KG1 (cell line): ENCODE measurements around the gene TMEM120B.
A peak's percentile ranks its signal among the peaks of the same experiment; 100 is the strongest.
"Not testable (repeated sequence)": the region's sequence is repeated elsewhere in the genome, so short reads cannot be mapped to it uniquely, and the experiment has no call there.

ENCODE experiments used
- DNase-seq: peaks from one replicate; lab custom pipeline; 2025; lab: John Stamatoyannopoulos, UW

Gene TMEM120B

DNA sequence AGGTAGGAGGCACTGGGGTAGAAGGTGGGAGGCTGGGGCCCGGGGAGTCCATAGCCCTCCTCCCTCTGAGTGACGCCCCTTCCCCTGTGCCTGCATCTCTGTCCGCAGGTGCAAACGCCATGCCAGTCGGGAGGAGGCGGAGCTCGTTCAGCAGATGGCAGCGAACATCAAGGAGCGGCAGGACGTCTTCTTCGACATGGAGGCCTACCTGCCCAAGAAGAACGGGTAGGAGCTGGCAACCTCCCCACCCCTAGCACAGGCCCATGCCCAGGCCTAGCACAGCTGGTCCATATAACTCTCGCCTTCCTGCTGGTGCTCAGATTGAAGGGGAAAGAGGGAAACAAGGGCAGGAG is 35.6 kb downstream of the TMEM120B start:
- no peak for DNase-seq

DNA sequence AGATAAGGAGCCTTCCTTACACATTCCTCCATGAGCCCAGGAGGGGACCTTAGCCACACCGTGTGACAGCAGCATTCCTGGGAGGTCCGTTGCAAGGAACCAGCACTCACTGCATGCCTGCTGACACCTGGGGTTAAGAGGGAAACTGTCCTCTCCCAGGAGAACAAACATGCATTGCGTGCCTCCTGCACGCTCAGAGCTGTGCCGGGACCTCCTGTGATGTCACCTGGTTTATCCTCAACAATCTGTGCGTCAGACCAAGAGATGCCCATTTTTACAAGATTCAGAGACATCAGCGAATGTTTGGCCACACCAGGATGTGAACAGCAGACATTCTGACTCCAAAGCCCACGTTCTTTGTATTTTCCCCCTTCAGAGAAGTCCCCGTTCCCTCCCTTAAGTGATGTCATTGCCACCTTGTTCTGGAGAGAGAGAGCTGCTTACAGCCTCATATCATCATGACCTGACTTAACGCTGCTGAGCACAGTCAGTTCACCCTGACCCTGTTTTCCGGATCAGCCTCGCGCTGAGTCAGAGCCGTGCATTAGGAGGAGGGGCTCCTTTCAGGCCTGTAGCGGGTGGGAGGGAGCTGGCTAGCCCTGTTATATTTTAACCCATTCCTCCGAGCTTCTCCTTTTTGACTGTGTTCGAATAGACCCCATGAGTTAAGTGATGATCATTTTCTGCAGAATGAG is 36.2 kb downstream of the TMEM120B start:
- no peak for DNase-seq

DNA sequence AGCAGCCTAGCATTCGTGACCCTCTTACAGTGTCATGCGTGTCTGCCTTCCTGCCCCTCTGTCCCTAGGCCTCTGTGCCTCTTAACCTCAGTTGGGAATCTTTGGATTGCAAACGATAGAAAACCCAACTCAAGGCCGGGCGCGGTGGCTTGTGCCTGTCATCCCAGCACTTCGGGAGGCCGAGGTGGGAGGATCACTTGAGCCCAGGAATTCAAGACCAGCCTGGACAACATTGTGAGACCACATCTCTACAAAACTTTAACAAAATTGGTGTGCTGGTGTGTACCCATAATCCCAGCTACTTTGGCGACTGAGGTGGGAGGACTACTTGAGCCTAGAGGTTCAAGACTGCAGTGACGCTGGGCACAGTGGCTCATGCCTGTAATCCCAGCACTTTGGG is 36.7 kb downstream of the TMEM120B start:
- no peak for DNase-seq

DNA sequence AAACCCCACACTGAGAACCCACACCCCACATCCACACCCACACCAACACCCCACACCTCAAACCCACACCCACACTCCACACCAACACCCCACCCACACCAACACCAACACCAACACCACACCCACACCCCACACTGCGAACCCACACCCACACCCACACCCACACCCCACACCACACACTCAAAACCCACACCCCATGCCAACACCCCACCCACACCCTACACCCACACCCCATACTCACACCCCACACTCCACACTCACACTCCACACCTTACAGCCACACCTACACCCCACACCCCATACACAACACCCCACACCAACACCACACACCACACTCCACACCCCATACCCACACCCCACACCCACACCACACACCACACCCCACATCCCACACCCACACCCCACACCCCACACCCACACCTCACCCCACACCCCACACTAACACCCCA is 38.0 kb downstream of the TMEM120B start:
- DNase-seq: no peak

DNA sequence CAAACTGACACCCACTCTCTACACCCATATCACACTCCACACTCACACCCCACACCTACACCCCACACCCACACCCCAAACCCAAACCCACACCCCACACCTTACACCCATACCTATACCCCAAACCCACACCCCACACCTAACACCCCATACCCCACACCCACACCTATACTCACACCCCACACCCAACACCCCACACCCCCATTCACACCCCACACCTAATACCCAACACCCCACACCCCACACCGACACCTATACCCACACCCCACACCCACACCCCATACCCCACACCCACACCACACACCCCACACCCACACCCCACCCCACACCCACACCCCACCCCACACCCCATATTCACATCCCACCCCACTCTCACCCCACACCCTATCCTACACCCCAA is 38.5 kb downstream of the TMEM120B start:
- DNase-seq: no peak

DNA sequence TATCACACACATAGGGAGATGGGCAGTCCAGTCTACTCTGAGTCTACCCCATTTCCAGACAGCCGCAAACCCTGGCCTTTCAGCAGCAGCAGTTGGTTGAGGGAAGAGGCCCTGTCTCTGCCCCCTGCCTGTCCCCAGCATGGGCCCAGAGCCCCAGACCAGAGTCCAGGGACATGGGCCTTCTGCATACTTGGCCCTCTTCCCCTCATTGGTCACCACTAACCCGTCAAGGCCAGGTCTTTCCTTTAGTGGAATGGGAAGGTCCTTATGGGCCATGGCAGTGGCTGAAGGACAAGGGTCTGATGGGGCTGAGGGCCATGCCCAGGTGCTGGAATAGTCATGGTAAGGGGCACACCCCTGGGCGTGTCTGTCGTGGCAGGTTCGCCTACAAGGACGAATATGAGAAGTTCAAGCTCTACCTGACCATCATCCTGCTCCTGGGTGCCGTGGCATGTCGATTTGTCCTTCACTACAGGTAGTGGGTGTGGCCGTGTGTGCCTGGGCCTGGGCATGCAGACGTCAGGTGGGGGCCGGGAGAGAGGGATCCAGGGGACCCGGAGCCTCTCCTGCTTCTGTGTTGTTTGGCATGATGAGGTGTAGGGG is 39.3 kb downstream of the TMEM120B start:
- DNase-seq: no peak

DNA sequence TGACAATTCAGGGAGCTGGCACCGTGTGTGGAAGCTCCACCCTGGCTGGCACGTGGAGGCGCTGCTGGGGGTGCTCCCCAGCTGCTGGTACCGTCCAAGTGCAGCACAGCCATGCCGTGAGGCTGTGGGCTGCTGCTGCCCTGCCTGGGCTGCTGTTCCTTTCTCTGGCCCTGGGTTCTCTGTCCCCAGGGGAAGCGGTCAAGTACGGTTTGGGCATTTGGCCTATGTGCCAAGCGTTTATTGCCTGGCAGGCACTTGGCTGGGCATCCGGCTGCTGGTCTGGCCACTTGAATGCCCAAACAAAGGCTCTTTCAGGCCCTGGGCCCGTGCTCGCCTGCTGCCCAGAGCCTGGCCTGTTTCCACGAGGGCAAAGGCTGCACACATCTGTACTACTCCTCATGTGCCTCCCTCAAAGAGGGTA is 41.3 kb downstream of the TMEM120B start:
- DNase-seq: no peak

DNA sequence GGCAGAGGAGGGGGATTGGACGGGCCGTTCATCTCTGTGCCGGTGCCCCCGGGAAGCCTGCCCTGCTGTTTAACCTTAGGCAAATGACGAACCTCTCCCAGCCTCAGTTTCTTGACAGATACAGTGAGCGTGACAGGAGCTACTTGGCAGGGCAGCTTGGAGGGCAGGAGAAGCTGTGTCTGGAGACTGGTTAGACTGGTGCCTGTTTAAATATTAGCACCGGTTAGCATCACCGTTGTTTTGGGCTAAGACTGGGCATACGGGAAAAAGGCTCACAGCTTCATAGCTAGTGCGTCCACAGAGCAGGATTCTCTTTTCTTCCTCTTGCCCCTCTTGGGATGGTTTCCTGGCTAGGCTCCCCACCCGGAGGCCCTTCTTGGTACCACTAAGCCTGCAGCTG is 42.3 kb downstream of the TMEM120B start:
- no peak for DNase-seq

DNA sequence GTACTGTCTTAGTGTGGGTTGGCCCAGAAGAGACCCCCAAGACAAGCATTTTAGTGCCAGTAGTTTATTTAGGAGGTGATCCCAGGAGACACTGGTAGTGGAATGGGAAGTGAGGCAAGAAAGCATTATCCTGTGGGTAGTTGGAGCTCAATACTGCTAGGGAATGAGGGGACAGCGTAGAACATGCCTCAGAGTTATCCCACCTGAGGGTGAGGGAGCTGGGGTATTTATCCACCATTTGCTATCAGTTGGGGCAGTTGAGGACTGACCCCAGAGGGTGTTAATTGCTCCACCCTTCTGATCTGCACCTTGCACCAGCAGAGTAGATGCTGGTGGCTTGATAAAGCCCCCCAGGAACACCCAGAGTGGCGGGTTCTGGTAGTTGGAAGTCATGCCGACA is 43.0 kb downstream of the TMEM120B start:
- no peak for DNase-seq

DNA sequence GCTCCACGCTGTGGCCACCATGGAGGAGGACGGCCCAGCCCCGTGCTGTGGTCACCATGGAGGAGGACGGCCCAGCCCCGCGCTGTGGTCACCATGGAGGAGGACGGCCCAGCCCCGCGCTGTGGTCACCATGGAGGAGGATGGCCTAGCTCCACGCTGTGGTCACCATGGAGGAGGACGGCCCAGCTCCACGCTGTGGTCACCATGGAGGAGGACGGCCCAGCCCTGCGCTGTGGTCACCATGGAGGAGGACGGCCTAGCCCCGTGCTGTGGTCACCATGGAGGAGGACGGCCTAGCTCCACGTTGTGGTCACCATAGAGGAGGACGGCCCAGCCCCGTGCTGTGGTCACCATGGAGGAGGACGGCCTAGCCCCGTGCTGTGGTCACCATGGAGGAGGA is 46.0 kb downstream of the TMEM120B start:
- not testable (repeated sequence) for DNase-seq

DNA sequence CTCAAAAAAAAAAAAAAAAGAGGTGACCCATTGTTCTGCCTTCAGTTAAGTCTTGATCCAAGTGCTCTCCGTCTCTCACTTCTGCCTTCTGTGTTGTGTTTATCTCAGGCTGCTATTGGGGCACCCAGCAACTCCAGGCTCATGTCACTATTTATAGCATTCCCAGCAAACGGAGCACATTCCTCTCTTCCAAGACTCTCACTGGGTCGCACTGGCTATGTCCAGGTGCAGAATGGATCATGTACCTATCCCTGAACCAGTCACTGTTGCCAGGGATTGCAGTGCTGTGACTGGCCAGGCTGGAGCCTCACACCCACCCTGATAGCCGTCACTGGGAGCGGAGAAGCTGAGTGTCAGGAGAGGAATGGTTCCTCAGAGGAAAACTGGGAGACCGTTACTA is 49.7 kb downstream of the TMEM120B start:
- no peak for DNase-seq

DNA sequence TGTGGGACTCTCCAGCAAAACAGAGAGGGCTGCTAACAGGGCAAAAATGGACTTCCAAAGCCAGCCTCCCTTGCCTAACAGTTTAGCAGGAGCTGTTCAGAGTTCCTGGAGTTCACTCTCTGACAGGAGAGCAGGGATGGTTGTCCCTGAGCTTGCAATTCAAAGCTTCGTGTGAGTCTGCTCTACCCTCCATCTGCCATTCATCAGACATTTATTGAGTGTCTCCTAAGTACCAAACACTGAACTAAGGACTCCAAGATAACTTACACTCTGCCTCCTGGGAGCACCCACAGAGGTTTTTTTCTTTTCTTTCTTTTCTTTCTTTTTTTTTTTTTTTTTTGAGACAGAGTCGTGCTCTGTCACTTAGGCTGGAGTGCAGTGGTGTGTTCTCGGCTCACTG is 52.3 kb downstream of the TMEM120B start:
- no peak for DNase-seq

DNA sequence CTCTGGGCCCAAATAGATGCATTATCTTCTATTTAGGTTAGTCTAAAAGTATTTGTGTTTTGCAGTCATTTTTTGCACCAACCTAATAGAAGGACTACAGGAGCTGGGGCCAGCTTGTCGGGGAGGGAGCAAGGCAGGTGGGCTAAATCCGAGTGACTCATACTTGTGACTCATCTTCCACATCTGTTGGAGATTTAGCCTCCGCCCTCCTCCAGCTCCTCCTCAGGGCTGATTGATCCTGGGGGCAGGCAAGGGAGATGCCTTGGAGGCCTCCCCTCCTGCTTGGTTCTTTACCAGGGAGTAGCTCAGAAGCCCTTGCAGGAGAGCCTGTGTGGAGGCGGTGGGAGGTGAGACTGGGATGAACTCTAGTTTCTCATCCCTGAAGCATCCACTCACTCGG is 53.0 kb downstream of the TMEM120B start:
- no peak for DNase-seq

DNA sequence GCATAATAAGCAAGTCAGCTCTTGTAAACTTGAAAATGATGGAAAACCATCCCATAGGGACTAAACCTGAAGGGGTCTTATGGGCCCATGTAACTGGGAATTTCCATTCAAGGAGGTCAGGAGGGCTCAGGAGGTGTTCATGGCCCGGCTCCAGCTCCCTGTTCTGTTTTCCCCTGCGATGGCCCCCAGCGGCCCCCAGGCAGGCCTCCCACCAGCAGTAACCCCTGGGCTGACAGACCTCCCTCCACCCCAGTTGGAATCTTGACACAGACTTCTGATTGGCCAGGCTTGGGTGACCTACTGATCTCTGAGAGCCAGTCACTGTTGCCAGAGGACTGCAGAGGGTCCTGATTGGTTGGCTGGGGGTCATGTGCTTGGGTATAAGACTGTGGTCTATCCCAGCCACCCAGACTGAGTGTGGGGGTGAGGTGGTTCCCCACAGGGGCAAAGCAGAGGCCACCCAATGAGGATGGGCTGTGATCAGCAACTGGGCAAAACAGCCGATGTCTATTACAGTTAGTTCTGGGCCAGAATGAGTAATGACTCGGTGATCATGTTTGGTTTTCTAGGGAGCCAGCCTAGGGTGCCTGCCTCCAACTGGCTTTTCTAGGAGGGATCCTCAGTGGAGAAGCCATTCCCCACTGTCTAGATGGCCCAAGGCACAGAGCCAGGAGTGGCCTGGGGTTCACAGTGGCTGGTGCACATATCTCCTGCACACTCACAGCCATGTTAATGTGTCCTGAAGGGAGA is 53.9 kb downstream of the TMEM120B start:
- DNase-seq: no peak

DNA sequence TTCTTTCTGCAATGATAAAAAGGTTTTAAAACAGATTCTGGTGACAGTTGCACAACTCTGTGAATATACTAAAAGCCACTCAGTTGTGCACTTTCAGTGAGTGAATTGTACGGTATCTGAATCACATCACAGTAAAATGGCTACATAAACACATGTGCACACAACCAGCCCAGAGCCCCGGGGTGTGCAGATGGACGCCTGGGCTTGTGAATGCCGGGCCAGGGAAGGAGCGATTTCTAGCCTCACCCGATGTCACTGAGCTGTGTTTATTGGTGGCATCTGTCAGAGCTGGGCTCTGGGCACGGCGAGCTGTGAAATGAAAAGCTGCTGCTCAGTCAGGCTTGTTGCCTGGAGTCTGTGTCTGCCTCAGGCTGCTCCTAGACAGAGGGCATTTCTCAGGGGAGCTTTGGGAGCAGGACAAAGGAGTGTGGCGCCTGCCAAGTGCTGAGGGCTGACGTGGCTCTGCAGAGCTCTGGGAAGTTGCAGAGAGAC is 55.0 kb downstream of the TMEM120B start:
- DNase-seq: no peak

DNA sequence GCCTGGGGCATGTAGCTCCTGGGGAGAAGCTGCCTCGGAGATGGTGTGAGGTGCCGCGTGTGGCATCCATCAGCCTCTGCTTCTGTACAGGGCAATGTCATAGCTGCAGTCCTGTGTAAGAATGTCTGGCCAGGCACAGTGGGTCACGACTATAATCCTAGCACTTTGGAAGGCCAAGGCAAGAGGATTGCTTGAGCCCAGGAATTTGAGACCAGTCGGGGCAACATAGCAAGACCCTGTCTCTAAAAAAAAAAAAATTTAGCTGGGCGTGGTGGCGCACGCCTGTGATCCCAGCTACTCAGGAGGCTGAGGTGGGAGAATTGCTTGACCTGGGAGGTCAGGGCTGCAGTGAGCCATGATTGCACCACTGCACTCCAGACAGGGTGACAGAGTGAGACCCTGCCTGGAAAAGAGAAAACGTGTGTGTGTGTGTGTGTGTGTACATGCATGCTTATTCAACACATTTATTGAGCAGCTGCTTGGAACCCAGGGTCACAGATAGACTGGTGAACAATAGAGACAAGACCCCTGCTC is 56.8 kb downstream of the TMEM120B start:
- DNase-seq: no peak

DNA sequence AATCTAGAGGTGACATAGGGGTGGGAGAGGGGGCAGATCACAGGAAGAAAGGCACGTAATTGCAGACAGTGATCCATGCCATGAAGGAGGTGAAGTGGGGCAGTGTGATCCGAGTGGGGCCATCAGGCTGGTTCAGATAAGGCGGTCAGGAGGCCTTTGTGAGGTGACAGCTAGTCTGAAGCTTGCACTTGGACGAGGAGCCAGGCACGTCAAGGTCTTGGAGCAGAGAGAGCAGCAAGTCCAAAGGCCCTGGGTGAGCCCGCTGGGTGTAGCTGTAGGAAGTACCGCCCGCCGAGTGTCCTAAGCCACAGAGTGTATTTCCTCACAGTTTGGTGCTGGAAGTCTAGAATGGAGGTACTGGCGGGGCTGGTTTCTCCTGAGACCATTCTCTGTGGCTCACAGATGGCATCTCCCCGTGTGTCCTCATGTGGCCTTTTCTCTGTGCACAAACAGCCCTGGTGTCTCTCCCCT is 57.3 kb downstream of the TMEM120B start:
- no peak for DNase-seq

DNA sequence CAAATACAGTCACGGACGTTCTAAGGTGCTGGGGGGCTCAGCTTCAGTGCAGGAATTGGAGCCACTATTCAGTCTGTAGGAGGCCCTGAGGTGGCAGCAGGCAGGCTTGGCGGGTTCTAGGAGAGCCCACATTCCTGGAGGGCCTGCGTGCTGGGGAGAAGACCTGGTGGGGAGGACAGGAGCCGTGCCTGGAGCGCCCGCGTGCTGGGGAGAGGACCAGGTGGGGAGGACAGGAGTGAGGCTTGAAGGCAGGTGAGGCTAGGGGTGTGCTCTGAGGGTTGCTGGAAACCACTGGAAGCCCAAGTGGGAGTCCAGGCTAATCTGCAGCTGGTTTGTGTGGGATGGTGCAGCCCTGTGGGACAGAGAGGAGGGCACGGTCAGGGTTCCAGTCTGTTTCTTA is 57.8 kb downstream of the TMEM120B start:
- DNase-seq: no peak

DNA sequence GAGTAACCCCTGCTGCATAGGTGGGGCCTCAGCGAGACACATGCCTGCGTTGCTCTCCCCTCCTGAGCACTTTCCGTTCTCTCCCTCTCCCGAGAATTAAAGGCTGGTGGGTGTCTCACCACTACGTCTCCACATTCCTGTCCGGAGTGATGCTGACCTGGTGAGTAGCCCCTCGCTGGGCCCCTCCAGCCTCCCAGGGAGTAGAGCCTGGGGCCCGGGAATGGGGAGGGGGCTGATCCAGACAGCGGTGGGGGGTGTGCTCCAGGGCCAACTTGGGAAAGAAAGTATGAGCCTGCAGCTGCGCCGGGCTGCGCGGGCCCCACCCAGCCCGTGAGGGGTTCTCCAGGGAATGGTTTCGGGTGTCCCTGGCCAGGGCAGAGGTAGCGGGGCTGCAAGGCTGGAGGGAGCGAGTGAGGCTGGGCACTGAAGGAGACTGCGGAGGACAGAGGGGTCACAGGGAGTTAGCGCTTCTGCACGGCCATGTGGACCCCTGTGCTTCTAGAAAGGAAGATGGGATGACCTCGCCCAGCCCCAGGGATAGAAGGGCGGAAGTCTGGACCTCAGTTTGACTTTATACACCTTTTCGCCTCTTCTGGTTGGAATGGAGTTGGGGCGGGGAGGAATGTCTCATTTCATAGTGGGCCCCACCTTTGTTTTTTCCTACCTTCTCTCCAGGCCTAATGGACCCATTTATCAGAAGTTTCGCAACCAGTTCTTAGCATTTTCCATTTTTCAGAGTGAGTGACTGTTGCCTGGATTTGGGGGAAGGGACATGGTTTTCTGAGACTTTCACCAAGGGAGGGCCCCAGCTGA is 58.5 kb downstream of the TMEM120B start:
- DNase-seq: no peak

DNA sequence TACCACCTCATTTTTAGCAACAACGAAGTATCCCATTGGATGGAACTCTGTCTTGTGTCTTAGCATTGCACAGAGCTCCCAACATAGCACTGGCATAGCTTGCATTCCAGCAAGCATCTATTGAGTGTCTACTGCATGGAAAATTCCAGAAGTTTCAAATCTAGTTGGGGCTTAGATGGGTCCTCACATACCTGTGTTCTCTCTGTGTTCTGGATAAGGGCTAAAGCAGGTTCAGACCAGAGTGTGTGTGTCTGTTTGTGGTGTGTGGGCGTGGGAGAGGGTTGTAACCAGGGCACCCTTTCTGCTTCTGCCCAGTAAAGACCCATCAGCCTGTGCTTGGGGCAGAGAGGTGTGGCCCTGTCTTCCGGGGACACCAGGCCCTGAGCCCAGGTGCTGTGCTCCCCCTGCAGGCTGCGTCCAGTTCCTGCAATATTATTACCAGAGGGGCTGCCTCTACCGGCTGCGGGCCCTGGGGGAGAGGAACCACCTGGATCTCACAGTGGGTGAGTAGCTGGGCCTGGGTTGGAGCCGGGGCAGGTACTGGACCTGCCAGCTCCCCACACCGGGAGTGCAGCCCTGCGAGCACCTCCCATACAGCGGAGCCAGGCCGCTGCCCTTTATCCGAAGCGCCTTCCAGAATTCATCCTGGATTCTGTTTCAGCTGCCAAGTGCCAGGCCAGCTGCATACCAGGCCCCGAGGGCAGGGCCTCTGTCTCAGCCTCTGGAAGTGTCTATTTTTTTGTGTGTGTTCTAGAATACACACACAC is 60.6 kb downstream of the TMEM120B start:
- DNase-seq: peak; percentile 19

DNA sequence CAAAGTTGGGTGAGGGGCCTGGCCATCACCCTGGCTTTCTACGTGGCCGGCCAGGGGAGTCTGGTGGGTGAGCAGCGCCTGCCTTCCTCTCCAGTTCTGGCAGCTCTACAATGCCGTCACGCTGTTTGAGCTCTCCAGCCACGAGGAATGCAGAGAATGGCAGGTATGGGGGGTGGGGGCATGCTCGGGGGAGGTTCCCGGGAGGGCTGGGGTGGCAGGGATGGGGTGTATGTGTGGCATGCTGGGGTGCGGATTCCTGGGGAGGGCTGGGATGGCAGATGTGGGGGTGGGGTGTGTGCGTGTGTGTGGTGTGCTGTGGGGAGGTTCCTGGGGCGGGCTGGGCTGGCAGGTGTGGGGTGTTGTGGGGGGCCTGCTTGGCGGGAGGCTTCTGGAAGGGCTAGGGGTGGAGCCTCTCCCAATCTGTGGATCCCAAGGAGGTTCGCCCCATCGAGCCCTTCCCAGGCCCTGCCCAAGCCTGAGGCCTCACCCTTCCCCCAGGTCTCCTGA is 62.5 kb downstream of the TMEM120B start:
- no peak for DNase-seq
